Activated T-helper 1 cell treated with anti-CD3 and anti-CD28 coated beads, Interleukin-12 subunit alpha, Interleukin-12 subunit beta, Interleukin-2, Interleukin-4 antibody, amounts not matched to agents 30 ng/mL and 10 ng/mL and 1 ng/mL, durations not matched to agents 14 hours and 24 hours and 36 hours (primary cell): Measurements from ENCODE around the gene ZNF569. TPM values are rescaled to one million over a fixed set of nuclear protein-coding genes. Genes with fewer than 3 reads are reported as not detected.
A peak's percentile ranks its signal among the peaks of the same experiment; 100 is the strongest.
"Not testable (repeated sequence)": the region's sequence is repeated elsewhere in the genome, so short reads cannot be mapped to it uniquely, and the experiment has no call there.

Experiments used
- DNase-seq: peaks from one replicate; pipeline ENCODE4 v3.0.0; 2021; ENCODE audit warnings: low spot score
- H3K27ac Mint-ChIP-seq: one replicate; pipeline ENCODE4 v1.8.0; 2021; ENCODE audit warnings: mild to moderate bottlenecking, mixed read lengths
- H3K27me3 Mint-ChIP-seq: one replicate; pipeline ENCODE4 v1.8.0; 2022; ENCODE audit warnings: mild to moderate bottlenecking, moderate library complexity, mixed read lengths; ENCODE audit not compliant: insufficient read depth
- H3K36me3 Mint-ChIP-seq: one replicate; pipeline ENCODE4 v1.8.0; 2021; ENCODE audit warnings: low read depth, mixed read lengths
- H3K4me1 Mint-ChIP-seq: one replicate; pipeline ENCODE4 v1.8.0; 2021; ENCODE audit warnings: low read depth, mixed read lengths
- H3K4me3 Mint-ChIP-seq: one replicate; pipeline ENCODE4 v1.8.0; 2021; ENCODE audit warnings: mild to moderate bottlenecking, moderate library complexity, mixed read lengths
- H3K9me3 Mint-ChIP-seq: one replicate; pipeline ENCODE4 v1.8.0; 2021; ENCODE audit warnings: mixed read lengths
- intact Hi-C: fragments of 100-400 bp; cut with micrococcal nuclease; formaldehyde crosslinking; loops from one replicate; pipeline ENCODE4 v1.15.1; 2024
- total RNA-seq: library from RNA; stranded (reverse); gene quantifications from 2 replicates; pipeline ENCODE4 v1.2.3, GENCODE V29; 2022

ZNF569 gene
- total RNA-seq, 1 donor from 2014 or later, result 2.7 TPM

- Mint-ChIP-seq H3K36me3 (peaks cover 7% of the 10 kb centered on the region), H3K27me3 (no peaks in the 10 kb centered on the region), H3K4me1 (peaks cover 13% of the 10 kb centered on the region), H3K27ac (peak within 1 kb of the TSS; percentile 87), H3K9me3 (peaks cover 25% of the 10 kb centered on the region), H3K4me3 (peak within 1 kb of the TSS; percentile 99)
- peak; percentile 96 for DNase-seq
- intact Hi-C loops, result loop anchor here (1.0 to 5.0 kb wide), 18 partner anchors 39 to 1156 kb away; partner anchors contain the start of genes CATSPERG, ZFP14, ZFP30 and ZNF146
Observed at GRCh38 chr19:37370880-37371661, 96.2 kb downstream of the ZNF569 start, which contains the start of gene ZNF527. ZNF527 (plus strand) TSS chr19:37371099; CDS start chr19:37374199, 3,100 bp downstream.

GRCh38 chr19:37370386-37370879 lies 96.8 kb downstream of the ZNF569 start:
- not testable (repeated sequence) for DNase-seq, H3K36me3 Mint-ChIP-seq, H3K27me3 Mint-ChIP-seq
- peak overlapping the region; percentile 87 for H3K27ac Mint-ChIP-seq
- H3K4me3 Mint-ChIP-seq, result peak overlapping the region; percentile 99
- H3K4me1 Mint-ChIP-seq, result peaks cover 13% of the 10 kb centered on the region
- H3K9me3 Mint-ChIP-seq, result peaks cover 31% of the 10 kb centered on the region
- intact Hi-C loops, result loop anchor here (1.0 to 5.0 kb wide), 9 partner anchors 38 to 1156 kb away; partner anchors contain the start of genes CATSPERG, ZFP14, ZNF146 and ZNF383

DNA sequence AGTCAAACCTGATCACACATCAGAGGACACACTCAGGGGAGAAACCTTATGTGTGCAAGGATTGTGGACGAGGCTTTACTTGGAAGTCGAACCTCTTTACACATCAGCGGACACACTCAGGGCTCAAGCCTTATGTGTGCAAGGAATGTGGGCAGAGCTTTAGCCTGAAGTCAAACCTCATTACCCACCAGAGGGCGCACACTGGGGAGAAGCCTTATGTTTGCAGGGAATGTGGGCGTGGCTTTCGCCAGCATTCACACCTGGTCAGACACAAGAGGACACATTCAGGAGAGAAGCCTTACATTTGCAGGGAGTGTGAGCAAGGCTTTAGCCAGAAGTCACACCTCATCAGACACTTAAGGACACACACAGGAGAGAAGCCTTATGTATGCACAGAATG lies 104.5 kb downstream of the ZNF569 start:
- Mint-ChIP-seq H3K27me3 (no peaks in the 10 kb centered on the region), H3K4me1 (no peaks in the 10 kb centered on the region), H3K4me3 (no peak overlapping the region), H3K9me3 (peaks cover 71% of the 10 kb centered on the region), H3K27ac (no peak overlapping the region), H3K36me3 (peaks cover 57% of the 10 kb centered on the region)
- intact Hi-C loops, result no loop called here
- DNase-seq, result no peak

DNA sequence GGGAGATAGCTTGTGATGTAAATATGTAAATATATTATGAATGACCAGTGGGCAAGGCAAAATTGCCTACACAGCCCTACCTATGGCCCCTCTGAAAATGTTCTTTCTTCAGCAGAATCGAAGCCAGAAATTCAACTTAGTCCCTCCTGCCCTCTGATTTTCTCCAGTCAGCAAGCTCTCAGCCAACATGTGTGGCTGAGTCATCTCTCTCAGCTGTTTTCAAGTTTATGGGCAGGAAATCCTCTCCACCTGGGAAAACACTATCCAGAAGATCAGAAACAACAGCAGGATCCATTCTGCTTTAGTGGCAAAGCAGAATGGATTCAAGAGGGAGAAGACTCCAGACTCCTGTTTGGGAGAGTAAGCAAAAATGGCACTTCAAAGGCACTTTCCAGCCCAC lies 105.2 kb downstream of the ZNF569 start:
- Mint-ChIP-seq H3K27me3 (no peaks in the 10 kb centered on the region), H3K4me3 (no peak overlapping the region), H3K4me1 (no peaks in the 10 kb centered on the region), H3K36me3 (peaks cover 63% of the 10 kb centered on the region), H3K9me3 (peaks cover 77% of the 10 kb centered on the region), H3K27ac (no peak overlapping the region)
- intact Hi-C loops, result no loop called here
- DNase-seq, result no peak

Other genes starting within 250 kb of the ZNF569 start
- gene ZNF383, start 249.2 kb downstream of the ZNF569 start, total RNA-seq, result 6.3 TPM in 2 replicates
- gene ZNF527, start 96.3 kb downstream of the ZNF569 start, total RNA-seq, result 3.9 and 4.5 TPM in 2 replicates
- 2.1 and 2.8 TPM in 2 replicates for gene ZNF570, start 1.9 kb upstream of the ZNF569 start, total RNA-seq
- gene ZNF793, start 39.5 kb upstream of the ZNF569 start, total RNA-seq, result 0.39 and 0.44 TPM in 2 replicates
- gene ZNF571, start 127.3 kb upstream of the ZNF569 start, total RNA-seq, result 0.64 and 1.4 TPM in 2 replicates
- gene ZNF540, start 127.4 kb upstream of the ZNF569 start, total RNA-seq, result 0.39 and 0.70 TPM in 2 replicates
- 9.6 and 10.1 TPM in 2 replicates for gene ZFP30, start 188.0 kb upstream of the ZNF569 start, total RNA-seq